Subcutaneous abdominal adipose tissue (tissue), 5 donors: ENCODE measurements around the gene AKAP11.

Experiments used
- H3K27ac ChIP-seq: one replicate; pipeline ENCODE4 v1.7.0; 2013; ENCODE audit warnings: low read depth, mild to moderate bottlenecking, inconsistent platforms, low read length, moderate library complexity
- H3K27me3 ChIP-seq, 5 donors: one replicate each; pipeline ENCODE4 v1.7.0; 2013; ENCODE audit warnings: low read length in 5 of 5, inconsistent platforms in 1 of 5; ENCODE audit not compliant: control insufficient read depth in 5 of 5, insufficient read depth in 4 of 5
- H3K36me3 ChIP-seq, 5 donors: one replicate each; pipeline ENCODE4 v1.7.0; 2013; ENCODE audit warnings: low read length in 5 of 5; ENCODE audit not compliant: control insufficient read depth in 5 of 5, insufficient read depth in 5 of 5
- H3K4me1 ChIP-seq, 5 donors: one replicate each; pipeline ENCODE4 v1.7.0; 2013; ENCODE audit warnings: low read length in 5 of 5, mild to moderate bottlenecking in 3 of 5, moderate library complexity in 1 of 5; ENCODE audit not compliant: control insufficient read depth in 5 of 5, insufficient read depth in 5 of 5
- H3K4me3 ChIP-seq, 5 donors: one replicate each; pipeline ENCODE4 v1.7.0; 2013; ENCODE audit warnings: low read length in 5 of 5, low read depth in 1 of 5
- H3K9ac ChIP-seq, 5 donors: one replicate each; pipeline ENCODE4 v1.7.0; 2013; ENCODE audit warnings: low read length in 5 of 5, mild to moderate bottlenecking in 4 of 5, moderate library complexity in 3 of 5
- H3K9me3 ChIP-seq, 5 donors: one replicate each; pipeline ENCODE4 v1.7.0; 2013; ENCODE audit warnings: low read length in 5 of 5; ENCODE audit not compliant: control insufficient read depth in 5 of 5
- donor health status: healthy.
- donor health status: healthy.
- donor health status: healthy.
- donor health status: healthy.
- donor health status: healthy.

Gene AKAP11

DNA sequence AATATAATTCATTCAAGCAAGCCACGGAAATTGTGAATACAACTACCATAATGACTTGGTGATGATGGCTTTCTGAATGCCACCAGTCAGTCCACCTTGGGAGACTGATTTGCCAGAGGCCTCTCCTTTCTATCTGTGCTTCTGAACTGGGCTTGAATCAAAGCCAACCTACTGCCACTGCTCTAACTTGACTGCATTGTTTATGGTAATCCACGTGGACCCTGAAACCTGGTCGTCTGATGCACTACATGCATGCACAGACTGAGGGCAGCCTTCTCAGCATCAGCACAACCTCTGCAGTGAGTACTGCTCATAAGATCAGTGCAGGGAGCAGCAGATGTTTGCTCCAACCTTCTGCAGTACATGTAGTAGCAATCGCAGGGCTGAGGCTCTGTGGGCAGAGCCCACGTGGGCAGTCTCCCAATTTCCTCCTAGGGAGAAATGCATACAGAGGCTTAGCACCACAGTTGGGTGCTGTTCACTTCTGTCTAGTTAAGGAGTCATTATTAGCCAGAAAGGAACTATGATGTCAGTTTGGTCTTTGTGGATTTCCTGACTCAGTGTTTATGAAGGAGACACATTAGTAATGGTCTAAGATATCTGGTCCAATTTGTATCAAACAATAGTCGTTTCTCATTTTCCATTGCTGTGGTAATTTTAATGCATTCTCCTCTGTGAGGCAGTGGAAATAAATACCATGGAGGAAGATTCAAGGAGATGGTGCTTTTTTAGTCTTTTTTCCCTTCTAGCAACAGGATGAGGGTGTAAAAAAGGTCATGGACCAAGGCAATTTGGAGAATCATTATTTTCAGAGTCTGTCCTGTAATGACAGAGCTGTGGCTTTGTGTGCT, 82.5 kb downstream of the AKAP11 start:
- Histone ChIP-seq H3K36me3 (no peaks in the 10 kb centered on the region), H3K9ac (no peak overlapping the region), H3K27me3 (peaks cover 0 to 5% (median 0%) of the 10 kb centered on the region in 5 donors), H3K27ac (no peak overlapping the region), H3K4me1 (no peaks in the 10 kb centered on the region), H3K9me3 (no peaks in the 10 kb centered on the region), H3K4me3 (no peak overlapping the region)

DNA sequence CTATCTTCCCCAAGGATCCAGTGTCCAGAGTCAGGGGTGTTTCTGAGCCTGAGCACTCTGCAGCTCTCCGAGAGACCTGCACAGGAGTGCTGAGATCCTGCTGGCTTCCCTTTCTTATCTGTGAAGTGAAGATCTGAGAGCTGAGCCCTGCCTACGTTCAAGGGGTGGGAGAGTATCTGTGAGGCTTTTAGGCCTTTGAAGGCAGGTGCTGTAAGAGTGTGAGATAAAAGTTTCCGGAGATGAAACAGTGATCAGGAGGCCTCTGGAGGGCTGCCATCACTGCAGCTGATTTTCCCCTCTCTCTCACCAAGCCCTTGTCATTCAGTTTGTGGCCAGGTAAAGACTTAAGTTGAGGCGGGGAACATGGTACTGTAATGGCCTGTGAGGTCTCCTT, 83.1 kb downstream of the AKAP11 start:
- H3K27me3 ChIP-seq: peaks cover 0 to 3% (median 0%) of the 10 kb centered on the region in 5 donors
- H3K4me1 ChIP-seq: no peaks in the 10 kb centered on the region
- H3K4me3 ChIP-seq: no peak overlapping the region
- no peak overlapping the region for H3K9ac ChIP-seq
- H3K9me3 ChIP-seq: no peaks in the 10 kb centered on the region
- H3K27ac ChIP-seq: no peak overlapping the region
- no peaks in the 10 kb centered on the region for H3K36me3 ChIP-seq

DNA sequence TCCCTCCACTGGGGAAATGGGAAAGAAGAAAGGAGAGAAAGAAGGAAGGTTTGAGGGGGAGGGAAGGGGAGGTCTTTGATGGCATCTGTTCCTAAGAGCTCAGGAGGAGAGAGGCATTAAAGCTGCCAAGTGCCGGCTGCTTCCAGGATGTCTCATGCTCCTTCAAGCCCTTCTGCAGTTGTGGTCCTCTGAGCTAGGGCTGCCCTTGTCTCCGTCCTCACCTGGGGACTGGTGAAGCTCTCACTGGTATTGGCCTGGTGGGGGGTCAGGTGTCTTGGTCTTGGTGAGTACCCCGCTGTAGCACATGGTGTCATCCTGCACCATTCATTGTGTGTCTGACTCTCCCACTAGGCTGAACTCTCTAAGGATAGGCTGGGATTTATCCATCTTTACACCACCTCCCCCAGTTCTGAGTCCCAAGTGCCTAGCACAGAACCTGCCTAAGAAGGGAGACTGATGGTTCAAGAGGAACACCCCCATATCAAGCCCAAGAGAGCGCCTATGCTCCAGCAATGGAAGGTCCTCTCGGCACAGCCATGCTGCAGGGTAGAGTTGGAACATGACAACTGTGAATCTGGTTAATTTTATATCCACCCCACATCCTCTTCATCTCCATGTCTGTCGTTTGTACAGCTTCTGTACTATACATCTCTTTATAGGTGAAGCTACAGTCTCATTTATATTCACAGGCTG, 83.7 kb downstream of the AKAP11 start:
- H3K36me3 ChIP-seq: no peaks in the 10 kb centered on the region

DNA sequence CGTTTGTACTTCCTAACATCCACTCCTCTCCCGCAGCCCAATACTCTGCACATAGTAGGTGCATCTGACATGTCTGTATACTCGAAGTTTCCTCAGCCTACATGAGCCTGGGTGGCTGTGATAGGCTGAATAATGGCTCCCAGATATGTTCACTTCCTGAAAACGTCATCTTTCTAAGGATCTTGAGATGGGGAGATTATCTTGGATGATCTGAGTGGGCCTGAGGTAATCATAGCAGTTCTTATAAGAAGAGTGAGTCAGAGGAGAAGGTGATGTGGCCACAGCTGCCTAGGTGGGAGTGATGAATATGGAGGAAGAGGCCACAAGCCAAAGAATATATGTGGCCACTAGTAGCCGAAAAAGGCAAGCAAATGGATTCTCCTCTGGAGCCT, 84.2 kb downstream of the AKAP11 start:
- no peaks in the 10 kb centered on the region for H3K36me3 ChIP-seq
- H3K27me3 ChIP-seq: no peaks in the 10 kb centered on the region
- no peak overlapping the region for H3K27ac ChIP-seq
- H3K9ac ChIP-seq: no peak overlapping the region
- H3K9me3 ChIP-seq: no peaks in the 10 kb centered on the region
- no peaks in the 10 kb centered on the region for H3K4me1 ChIP-seq
- H3K4me3 ChIP-seq: no peak overlapping the region

More for the DNA sequence above, 83.7 kb downstream of the AKAP11 start:
- H3K4me3 ChIP-seq: no peak overlapping the region
- H3K9me3 ChIP-seq: no peaks in the 10 kb centered on the region
- H3K9ac ChIP-seq: no peak overlapping the region
- no peaks in the 10 kb centered on the region for H3K27me3 ChIP-seq
- no peaks in the 10 kb centered on the region for H3K4me1 ChIP-seq
- no peak overlapping the region for H3K27ac ChIP-seq

DNA sequence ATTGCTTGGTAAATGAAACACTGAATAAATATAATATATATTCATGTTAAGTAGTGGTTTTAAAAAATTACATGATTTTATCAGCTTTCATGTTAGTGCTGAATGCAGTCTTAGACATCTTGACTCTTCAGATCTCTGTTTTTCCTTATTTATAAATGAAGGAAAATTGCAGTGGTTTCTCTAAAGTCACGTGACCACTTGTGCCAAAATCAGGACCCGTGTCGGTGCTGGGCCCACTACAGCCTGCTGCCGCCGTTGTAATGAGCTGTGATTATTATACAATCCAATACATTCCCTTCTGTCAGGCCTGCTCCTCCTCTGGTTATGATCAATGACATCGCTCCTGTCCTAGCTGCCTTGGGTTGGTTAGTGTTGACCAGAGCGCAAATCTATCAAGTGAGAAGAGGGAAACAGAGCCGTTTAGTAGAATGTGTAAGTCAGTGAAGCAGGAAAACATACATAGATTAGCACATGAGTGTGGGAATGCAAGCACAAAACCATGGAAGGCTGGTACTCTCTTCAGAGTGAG, 88.2 kb downstream of the AKAP11 start:
- no peak overlapping the region for H3K27ac ChIP-seq

DNA sequence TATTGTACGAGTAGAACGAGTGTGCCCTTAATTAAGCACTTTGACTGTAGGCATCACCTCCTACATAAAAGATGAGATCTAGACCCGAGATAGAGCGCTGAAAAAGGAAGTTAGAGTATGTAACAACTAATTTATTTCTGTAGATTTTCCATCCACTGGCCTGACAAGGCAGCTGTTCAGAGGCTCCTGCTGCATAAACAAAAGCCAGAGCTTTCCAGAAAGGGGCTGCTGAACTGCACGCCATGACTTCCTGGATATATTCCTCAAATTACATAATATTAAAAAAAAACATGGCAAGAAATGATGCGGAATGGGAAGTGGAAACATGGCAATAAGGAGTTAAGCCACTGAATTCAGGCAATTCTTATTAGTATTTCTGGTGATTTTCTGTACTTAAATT, 89.7 kb downstream of the AKAP11 start:
- H3K27ac ChIP-seq: no peak overlapping the region
- no peaks in the 10 kb centered on the region for H3K9me3 ChIP-seq
- H3K4me3 ChIP-seq: no peak overlapping the region
- H3K27me3 ChIP-seq: no peaks in the 10 kb centered on the region
- H3K4me1 ChIP-seq: no peaks in the 10 kb centered on the region
- H3K36me3 ChIP-seq: no peaks in the 10 kb centered on the region
- no peak overlapping the region for H3K9ac ChIP-seq

More for the DNA sequence above, 88.2 kb downstream of the AKAP11 start:
- no peaks in the 10 kb centered on the region for H3K27me3 ChIP-seq
- H3K9me3 ChIP-seq: no peaks in the 10 kb centered on the region
- H3K4me3 ChIP-seq: no peak overlapping the region
- no peak overlapping the region for H3K9ac ChIP-seq
- no peaks in the 10 kb centered on the region for H3K4me1 ChIP-seq
- no peaks in the 10 kb centered on the region for H3K36me3 ChIP-seq

DNA sequence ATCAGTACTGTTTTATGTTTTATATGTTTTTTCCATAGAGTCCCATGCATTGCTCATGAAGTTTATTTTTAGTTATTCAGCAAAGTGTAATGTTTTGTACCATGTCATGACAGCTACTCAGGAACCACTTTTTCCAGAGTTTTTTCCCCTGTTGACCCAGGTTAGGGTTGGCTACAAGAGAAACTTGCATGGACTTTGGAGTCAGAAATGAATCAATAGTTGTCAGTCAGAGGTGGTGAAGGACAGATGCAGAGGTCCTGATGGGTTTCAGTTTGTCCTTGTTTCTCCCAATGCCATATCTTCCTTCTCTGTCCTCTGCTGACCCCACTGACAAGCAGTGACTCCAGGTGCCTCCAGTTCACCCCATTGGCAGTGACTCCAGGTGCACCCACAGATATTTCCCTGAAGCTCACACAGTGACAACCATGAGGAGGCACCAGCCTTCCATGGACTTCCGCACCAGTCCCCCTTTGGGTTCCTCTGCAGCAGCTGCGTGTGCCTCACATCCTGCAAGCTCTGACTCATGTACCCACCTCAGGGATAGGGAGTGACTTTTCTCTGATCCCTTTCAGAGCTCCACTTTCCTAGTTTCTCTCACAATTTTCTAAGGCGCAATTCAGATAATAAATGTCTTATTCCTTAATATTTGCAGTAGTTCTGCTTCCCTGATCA, 92.1 kb downstream of the AKAP11 start:
- Histone ChIP-seq H3K27me3 (no peaks in the 10 kb centered on the region), H3K9ac (no peak overlapping the region), H3K9me3 (no peaks in the 10 kb centered on the region), H3K36me3 (no peaks in the 10 kb centered on the region), H3K4me3 (no peak overlapping the region), H3K4me1 (no peaks in the 10 kb centered on the region), H3K27ac (no peak overlapping the region)

DNA sequence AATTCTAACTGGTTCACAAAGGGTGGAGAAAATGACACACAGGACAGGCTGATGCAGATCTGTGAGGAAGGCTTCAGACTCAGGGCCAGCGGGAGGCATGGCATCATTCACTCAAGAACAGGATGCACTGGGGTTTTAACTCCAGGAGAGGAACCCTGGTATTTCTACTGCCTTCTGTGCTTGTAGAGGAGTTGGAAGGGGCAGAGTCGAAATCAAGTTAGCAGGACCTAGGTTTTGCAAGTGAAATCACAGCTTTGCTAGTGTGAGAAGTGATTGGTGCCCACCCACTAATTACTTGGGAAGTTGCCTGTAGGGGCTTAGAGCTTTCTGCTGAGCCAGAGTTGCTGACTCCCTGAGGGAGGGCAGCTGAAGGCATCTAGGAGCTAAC, 92.7 kb downstream of the AKAP11 start:
- no peaks in the 10 kb centered on the region for H3K36me3 ChIP-seq
- no peaks in the 10 kb centered on the region for H3K9me3 ChIP-seq
- H3K4me1 ChIP-seq: no peaks in the 10 kb centered on the region
- H3K27ac ChIP-seq: no peak overlapping the region
- no peak overlapping the region for H3K4me3 ChIP-seq
- no peaks in the 10 kb centered on the region for H3K27me3 ChIP-seq
- no peak overlapping the region for H3K9ac ChIP-seq

DNA sequence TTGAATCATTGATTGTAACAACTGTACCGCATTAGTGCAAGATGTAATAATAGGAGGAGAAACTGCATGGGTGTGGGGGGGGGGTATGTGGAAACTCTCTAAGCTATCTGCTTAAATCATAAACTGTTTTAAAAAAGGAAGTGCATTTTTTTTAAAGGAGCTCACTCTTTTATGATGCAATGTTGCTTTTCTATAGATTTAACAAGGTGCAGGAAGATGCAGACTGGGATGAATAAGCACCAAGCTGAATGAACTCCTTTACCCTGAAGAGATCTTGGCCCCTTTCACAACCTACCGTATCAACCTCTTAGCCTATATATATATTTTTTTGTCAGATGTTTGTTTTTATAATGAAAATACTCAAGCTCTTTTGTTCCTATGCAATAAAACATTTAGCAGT, 95.9 kb downstream of the AKAP11 start:
- Histone ChIP-seq H3K27me3 (no peaks in the 10 kb centered on the region), H3K9ac (no peak overlapping the region), H3K9me3 (no peaks in the 10 kb centered on the region), H3K4me3 (no peak overlapping the region), H3K27ac (no peak overlapping the region), H3K36me3 (no peaks in the 10 kb centered on the region), H3K4me1 (no peaks in the 10 kb centered on the region)
